B cell (primary cell): ENCODE measurements around the gene DENND10. TPM values are rescaled to one million over a fixed set of nuclear protein-coding genes. Genes with fewer than 3 reads are reported as not detected.
A peak's percentile ranks its signal among the peaks of the same experiment; 100 is the strongest.

Source experiments
- ATAC-seq: fragments of 200-7000 bp; cut with Tn5 transposase; one replicate; pipeline ENCODE4 v1.10.0; 2021; ENCODE audit warnings: low read depth, mild to moderate bottlenecking, moderate number of reproducible peaks, moderate library complexity
- CTCF ChIA-PET: fragments of 350-600 bp; sonication (Branson Sonifier 250); formaldehyde crosslinking; loops from one replicate; lab custom pipeline; 2021; ENCODE audit warnings: antibody characterized with exemption, inconsistent platforms; lab: Charles Lee
- POLR2A ChIA-PET: fragments of 350-600 bp; sonication (Branson Sonifier 250); formaldehyde crosslinking; loops from one replicate; lab custom pipeline; 2021; ENCODE audit warnings: antibody characterized with exemption; lab: Charles Lee
- DNase-seq: peaks from one replicate; pipeline ENCODE4 v3.0.0; 2013
- H2AFZ ChIP-seq: 2 replicates; pipeline ENCODE4 v1.6.1; 2012; ENCODE audit warnings: mild to moderate bottlenecking, low read depth, low read length; ENCODE audit not compliant: insufficient read depth, poor library complexity, severe bottlenecking
- H3K27ac ChIP-seq, 2 donors: 1 replicate in 1 of 2; 2 replicates in 1 of 2; pipeline ENCODE4 v1.5.1; 2012 to 2013; ENCODE audit warnings: low read length in 2 of 2, mild to moderate bottlenecking in 2 of 2, moderate library complexity in 1 of 2
- H3K27me3 ChIP-seq, 4 experiments: fragments of 200-600 bp in 1 of 4; sonication (generic) in 1 of 4; replicated peaks in 1 of 4; 1 replicate in 2 of 4; 2 replicates in 2 of 4; pipeline versions ENCODE4 v1.6.1 to v1.7.0; 2013 to 2016; ENCODE audit warnings: low read length in 3 of 4, mild to moderate bottlenecking in 2 of 4, mixed read lengths in 1 of 4, moderate library complexity in 1 of 4; ENCODE audit not compliant: insufficient read depth in 4 of 4, control insufficient read depth in 3 of 4; ENCODE audit errors: control extremely low read depth in 1 of 4
- H3K36me3 ChIP-seq, 2 experiments: replicated peaks in 1 of 2; 1 replicate in 1 of 2; 2 replicates in 1 of 2; pipeline versions ENCODE4 v1.6.1 to v1.7.1; 2013; ENCODE audit warnings: low read length in 1 of 2; ENCODE audit not compliant: insufficient read depth in 2 of 2, control insufficient read depth in 1 of 2; ENCODE audit errors: control extremely low read depth in 1 of 2, extremely low read depth in 1 of 2
- H3K4me1 ChIP-seq, 2 donors: fragments of 200-600 bp in 1 of 2; sonication (generic) in 1 of 2; 1 replicate in 1 of 2; 2 replicates in 1 of 2; pipeline versions ENCODE4 v1.5.1 to v1.6.1; 2013 to 2017; ENCODE audit warnings: low read length in 2 of 2; ENCODE audit not compliant: control insufficient read depth in 2 of 2, insufficient read depth in 2 of 2
- H3K4me2 ChIP-seq: replicated peaks from 2 replicates; pipeline ENCODE3; 2012; ENCODE audit warnings: mild to moderate bottlenecking, low read depth, low read length; ENCODE audit not compliant: poor library complexity, severe bottlenecking
- H3K4me3 ChIP-seq, 5 experiments: fragments of 200-600 bp in 1 of 5; sonication (generic) in 1 of 5; 1 replicate in 3 of 5; 2 replicates in 2 of 5; pipeline versions ENCODE4 v1.5.1 to v1.7.0; 2011 to 2016; ENCODE audit warnings: low read length in 4 of 5, mild to moderate bottlenecking in 4 of 5, low read depth in 2 of 5, control low read depth in 1 of 5, moderate library complexity in 1 of 5; ENCODE audit not compliant: insufficient read depth in 1 of 5; ENCODE audit errors: control extremely low read depth in 1 of 5, extremely low read depth in 1 of 5
- H3K79me2 ChIP-seq: fragments of 200-600 bp; sonication (generic); one replicate; pipeline ENCODE4 v1.6.0; 2016; ENCODE audit warnings: low read length; ENCODE audit not compliant: control insufficient read depth, insufficient read depth
- H3K9ac ChIP-seq: fragments of 200-600 bp; sonication (generic); 2 replicates; pipeline ENCODE4 v1.6.1; 2017; ENCODE audit warnings: mild to moderate bottlenecking, low read length, moderate library complexity
- H3K9me3 ChIP-seq, 3 donors: one replicate each; pipeline versions ENCODE4 v1.6.1 to v1.7.1; 2013; ENCODE audit warnings: low read length in 2 of 3; ENCODE audit not compliant: control insufficient read depth in 2 of 3, insufficient read depth in 1 of 3; ENCODE audit errors: control extremely low read depth in 1 of 3
- H4K20me1 ChIP-seq: 2 replicates; pipeline ENCODE4 v1.6.0; 2012; ENCODE audit warnings: mild to moderate bottlenecking, low read length; ENCODE audit not compliant: insufficient read depth, control insufficient read depth, poor library complexity, severe bottlenecking
- H3K27ac Mint-ChIP-seq: one replicate; pipeline ENCODE4 v1.8.0; 2021; ENCODE audit warnings: mixed read lengths
- H3K27me3 Mint-ChIP-seq: one replicate; pipeline ENCODE4 v1.8.0; 2021; ENCODE audit warnings: mixed read lengths
- H3K4me1 Mint-ChIP-seq: one replicate; pipeline ENCODE4 v1.8.0; 2021; ENCODE audit warnings: mixed read lengths
- H3K4me3 Mint-ChIP-seq: one replicate; pipeline ENCODE4 v1.8.0; 2021; ENCODE audit warnings: mixed read lengths
- H3K9me3 Mint-ChIP-seq: one replicate; pipeline ENCODE4 v1.8.0; 2022; ENCODE audit warnings: mixed read lengths; ENCODE audit not compliant: insufficient read depth
- CTCF ChIP-seq: fragments of 200-600 bp; IDR thresholded peaks from one replicate; pipeline ENCODE4 v1.8.0; 2022; ENCODE audit warnings: antibody characterized with exemption, mild to moderate bottlenecking
- EZH2 ChIP-seq: IDR thresholded peaks from 2 replicates; pipeline ENCODE4 v1.6.1; 2012; ENCODE audit warnings: borderline replicate concordance, low read depth, mild to moderate bottlenecking, moderate library complexity, low read length; ENCODE audit not compliant: insufficient read depth, poor library complexity, severe bottlenecking
- WGBS: methylation state at CpG from one replicate; pipeline ENCODE4 v1.1.5; 2013; ENCODE audit warnings: missing lambda C conversion rate; ENCODE audit not compliant: insufficient coverage; 5-methylcytosine and 5-hydroxymethylcytosine counted together
- intact Hi-C: fragments of 100-400 bp; cut with micrococcal nuclease; formaldehyde crosslinking; loops from one replicate; pipeline ENCODE4 v1.10.0; 2022
- polyA plus RNA-seq: library from polyadenylated mRNA; depleted of rRNA; stranded (reverse); fragments of >200 nt; gene quantifications from 2 replicates; pipeline ENCODE4 v1.2.3, GENCODE V29; 2012
- total RNA-seq, 2 donors: library from RNA; stranded (reverse); fragments of 120-200 nt in 1 of 2; gene quantifications; 1 replicate in 1 of 2; 2 replicates in 1 of 2; pipeline versions ENCODE4 v1.2.3 to v1.2.4, GENCODE V29; 2013 to 2022

DENND10 gene
- total and polyA plus RNA-seq, 2 donors (not counting 1 experiment from before 2014, with no cell fraction given) = 16.6 to 24.4 TPM

- no peaks in the 10 kb centered on the region for H3K27me3 Mint-ChIP-seq
These were observed 541 bp upstream of the DENND10 start for GRCh38 chr10:119103241-119103902.

More at GRCh38 chr10:119103241-119103902, 541 bp upstream of the DENND10 start:
- peak overlapping the region; percentile 2 to 4 for H3K27ac ChIP-seq
- no peaks in the 10 kb centered on the region for H3K27me3 ChIP-seq
- no peak overlapping the region for H3K9ac ChIP-seq
- H3K79me2 ChIP-seq = peaks cover 7% of the 10 kb centered on the region
- H2AFZ ChIP-seq = peak overlapping the region; percentile 20
- Mint-ChIP-seq H3K4me1 (peaks cover 10% of the 10 kb centered on the region), H3K27ac (peak overlapping the region; percentile 71), H3K9me3 (no peaks in the 10 kb centered on the region), H3K4me3 (peak overlapping the region; percentile 84)
- no peak for DNase-seq
- H4K20me1 ChIP-seq = peaks cover 8% of the 10 kb centered on the region
- no peaks in the 10 kb centered on the region for H3K36me3 ChIP-seq
- peaks cover 6 to 12% of the 10 kb centered on the region in 2 donors for H3K4me1 ChIP-seq
- CTCF ChIA-PET = interaction anchor here (0.7 to 1.8 kb wide), 3 partner anchors 14 to 412 kb away, joined by 3 to 5 read pairs (median 3); partner anchors contain the start of gene GRK5
- WGBS = 80% methylated on average over 6 of the region's 12 CpGs
- intact Hi-C loops = loop anchor here (2.0 to 5.0 kb wide), 3 partner anchors 75 to 769 kb away; partner anchors contain the start of genes BAG3, MCMBP and PRDX3
- TF ChIP-seq EZH2 (no peak), CTCF (no peak)
- no peak overlapping the region for H3K4me3 ChIP-seq
- POLR2A ChIA-PET = interaction anchor here (0.7 to 2.6 kb wide), 2 partner anchors 23 to 61 kb away, joined by 4 to 10 read pairs; partner anchors contain the start of gene EIF3A
- no peak for ATAC-seq
- peak overlapping the region; percentile 9 for H3K4me2 ChIP-seq
- no peaks in the 10 kb centered on the region for H3K9me3 ChIP-seq
